K562 (cell line): ENCODE results near the gene NABP2. TPM values are rescaled to one million over a fixed set of nuclear protein-coding genes. Genes with fewer than 3 reads are reported as not detected.
A peak's percentile ranks its signal among the peaks of the same experiment; 100 is the strongest.

Experiments
- ATF2 ChIP-seq: sonication (generic); formaldehyde crosslinking; IDR thresholded peaks from 2 replicates; pipeline ENCODE4 v1.8.1; 2022; ENCODE audit warnings: missing genetic modification reagents
- BCOR ChIP-seq: fragments of 450-650 bp; IDR thresholded peaks from 2 replicates; pipeline ENCODE4 v1.6.1; 2016
- CBX2 ChIP-seq: fragments of 200-600 bp; sonication (generic); IDR thresholded peaks from one replicate; pipeline ENCODE4 v1.6.1; 2012; ENCODE audit warnings: mild to moderate bottlenecking, low read length, inconsistent platforms; ENCODE audit not compliant: insufficient read depth, poor library complexity, severe bottlenecking
- ETS2 ChIP-seq: IDR thresholded peaks from 2 replicates; pipeline ENCODE4 v1.6.1; 2016; ENCODE audit warnings: borderline replicate concordance, missing genetic modification characterization, mild to moderate bottlenecking, moderate library complexity, missing compliant biosample characterization; ENCODE audit not compliant: poor library complexity, severe bottlenecking
- FOXP4 ChIP-seq: sonication (generic); formaldehyde crosslinking; IDR thresholded peaks from 2 replicates; pipeline ENCODE4 v1.8.0; 2022; ENCODE audit warnings: mild to moderate bottlenecking, missing genetic modification reagents, borderline replicate concordance
- HDAC6 ChIP-seq: IDR thresholded peaks from 2 replicates; pipeline ENCODE4 v1.6.1; 2012; ENCODE audit warnings: low read depth, mild to moderate bottlenecking, control low read depth, inconsistent platforms, low read length, moderate library complexity
- HDGF ChIP-seq: fragments of 450-650 bp; IDR thresholded peaks from 2 replicates; pipeline ENCODE4 v1.6.1; 2016
- HMG20A ChIP-seq: fragments of 450-650 bp; formaldehyde crosslinking; conservative IDR thresholded peaks from 2 replicates; pipeline ENCODE4 v1.4.0; 2020; ENCODE audit warnings: mild to moderate bottlenecking, mixed read lengths
- MECOM ChIP-seq: fragments of 250-450 bp; sonication (Bioruptor Pico); IDR thresholded peaks from 2 replicates; pipeline ENCODE4 v1.8.0; 2022; ENCODE audit warnings: inconsistent platforms
- MLX ChIP-seq, 2 experiments: fragments of 450-650 bp in 1 of 2; sonication (generic) in 1 of 2; formaldehyde crosslinking; conservative IDR thresholded peaks; 2 replicates each; pipeline versions ENCODE4 v1.4.0 to v1.8.1; 2020 to 2022; ENCODE audit warnings: mild to moderate bottlenecking in 1 of 2, missing genetic modification reagents in 1 of 2
- NFIX ChIP-seq: fragments of 250-450 bp; sonication (Bioruptor Pico); IDR thresholded peaks from 2 replicates; pipeline ENCODE4 v1.4.0; 2020; ENCODE audit warnings: low read depth, mild to moderate bottlenecking, moderate library complexity
- PPARD ChIP-seq: fragments of 250-450 bp; sonication (Bioruptor Pico); IDR thresholded peaks from 2 replicates; pipeline ENCODE4 v1.8.0; 2022; ENCODE audit warnings: inconsistent platforms, mild to moderate bottlenecking, moderate library complexity
- RBM25 ChIP-seq: fragments of 200-400 bp; formaldehyde crosslinking; IDR thresholded peaks from 2 replicates; pipeline ENCODE4 v1.6.1; 2018; ENCODE audit warnings: low read length, low read depth, moderate library complexity; ENCODE audit not compliant: severe bottlenecking
- TGIF2 ChIP-seq: sonication (generic); formaldehyde crosslinking; IDR thresholded peaks from 2 replicates; pipeline ENCODE4 v1.8.1; 2022; ENCODE audit warnings: mild to moderate bottlenecking, missing genetic modification reagents, moderate library complexity
- WHSC1 ChIP-seq: IDR thresholded peaks from one replicate; pipeline ENCODE4 v1.6.1; 2012; ENCODE audit warnings: low read length, control low read depth, inconsistent platforms
- ZBED1 ChIP-seq: IDR thresholded peaks from 2 replicates; pipeline ENCODE4 v1.6.1; 2014
- ZBTB26 ChIP-seq: fragments of 450-650 bp; formaldehyde crosslinking; IDR thresholded peaks from 2 replicates; pipeline ENCODE4 v1.4.0; 2022; ENCODE audit warnings: missing genetic modification characterization
- polyA plus RNA-seq, 8 experiments: library from polyadenylated mRNA; depleted of rRNA in 4 of 8; stranded (reverse) in 5 of 8; unstranded in 3 of 8; fragments of >200 nt; fragmentation: Nextera tagmentation in 2 of 8; fragmentation: Illumina TruSeq in 1 of 8; extraction: Ambion mirVana in 2 of 8; extraction: Trizol in 1 of 8; gene quantifications; 2 replicates each; pipeline versions ENCODE4 v1.2.1 to v1.2.3, GENCODE V29; 2011 to 2014; ENCODE audit warnings: inconsistent platforms in 1 of 8, missing spikeins in 1 of 8
- total RNA-seq, 7 experiments: library from RNA; depleted of rRNA in 6 of 7; stranded (reverse); fragments of >200 nt in 6 of 7; fragmentation: Illumina TruSeq in 2 of 7; extraction: Trizol in 2 of 7; gene quantifications; 2 replicates each; pipeline versions ENCODE4 v1.2.1 to v1.2.3, GENCODE V29; 2011 to 2021; ENCODE audit warnings: low replicate concordance in 1 of 7
- TF ChIP-seq, protein P1 (sequence below): fragments of 450-650 bp; IDR thresholded peaks from 2 replicates; pipeline ENCODE4 v1.6.1; 2016; ENCODE audit warnings: borderline replicate concordance
- TF ChIP-seq, protein P2 (sequence below): sonication (generic); formaldehyde crosslinking; IDR thresholded peaks from 2 replicates; pipeline ENCODE4 v1.5.0; 2020; ENCODE audit warnings: missing genetic modification reagents

The NABP2 gene
- total and polyA plus RNA-seq, 9 of the 15 experiments (the other 6 are each of a cell fraction or from before 2014, with no cell fraction given) = 11.3 to 60.6 (median 43.5) TPM

DNA sequence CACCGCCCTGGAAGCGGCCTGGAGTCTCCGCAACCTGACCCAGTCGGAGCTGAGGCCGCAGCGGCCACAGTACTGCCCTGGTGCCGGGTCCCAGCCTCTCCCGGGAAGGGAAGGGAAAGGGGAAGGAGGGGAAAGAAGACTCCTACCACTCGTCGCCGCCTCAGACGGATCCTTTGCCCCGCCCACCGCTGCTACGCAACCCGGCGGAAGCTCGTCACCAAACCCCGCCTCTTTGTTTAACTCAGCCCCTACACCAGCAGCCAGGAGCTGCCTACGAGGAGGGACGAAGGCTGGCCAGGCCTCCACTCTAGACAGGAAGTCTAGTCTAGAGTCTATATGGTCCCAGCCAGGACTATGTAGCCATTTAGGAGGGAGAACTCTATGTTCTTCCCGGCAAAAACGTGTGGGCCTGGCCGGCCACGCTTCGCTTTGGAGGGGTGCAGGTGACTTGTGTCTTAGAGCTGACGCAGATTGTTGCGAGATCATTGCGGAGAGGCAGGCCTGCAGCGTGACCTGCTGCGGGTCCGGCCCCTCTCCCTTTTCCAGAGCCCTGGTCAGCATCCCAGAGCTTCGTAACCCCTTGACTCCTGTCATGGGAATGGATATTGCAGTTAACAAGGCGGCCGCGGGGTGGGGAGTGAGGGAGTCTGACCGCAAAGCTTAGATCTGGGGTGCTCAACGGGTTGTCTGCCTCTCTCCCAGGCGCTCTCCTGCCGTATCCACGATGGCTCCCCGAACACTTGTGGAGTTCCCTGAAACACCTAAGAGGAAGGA is 2.2 kb upstream of the NABP2 start, which contains the start of gene RNF41 (continued):
- TF ChIP-seq FOXP4 (CRISPR knock-in tag) = peak; percentile 35; the same call in 1 of the 2 replicates
- 0 out of 2 replicates have a peak, but pooled peaks have one; percentile 12 for TF ChIP-seq HMG20A (CRISPR knock-in tag)
- TF ChIP-seq WHSC1 = no peak
- TF ChIP-seq HDAC6 = no peak
- TF ChIP-seq HDGF = no peak
- no peak for TF ChIP-seq NFIX (CRISPR knock-in tag)
- TF ChIP-seq, protein P1, sequence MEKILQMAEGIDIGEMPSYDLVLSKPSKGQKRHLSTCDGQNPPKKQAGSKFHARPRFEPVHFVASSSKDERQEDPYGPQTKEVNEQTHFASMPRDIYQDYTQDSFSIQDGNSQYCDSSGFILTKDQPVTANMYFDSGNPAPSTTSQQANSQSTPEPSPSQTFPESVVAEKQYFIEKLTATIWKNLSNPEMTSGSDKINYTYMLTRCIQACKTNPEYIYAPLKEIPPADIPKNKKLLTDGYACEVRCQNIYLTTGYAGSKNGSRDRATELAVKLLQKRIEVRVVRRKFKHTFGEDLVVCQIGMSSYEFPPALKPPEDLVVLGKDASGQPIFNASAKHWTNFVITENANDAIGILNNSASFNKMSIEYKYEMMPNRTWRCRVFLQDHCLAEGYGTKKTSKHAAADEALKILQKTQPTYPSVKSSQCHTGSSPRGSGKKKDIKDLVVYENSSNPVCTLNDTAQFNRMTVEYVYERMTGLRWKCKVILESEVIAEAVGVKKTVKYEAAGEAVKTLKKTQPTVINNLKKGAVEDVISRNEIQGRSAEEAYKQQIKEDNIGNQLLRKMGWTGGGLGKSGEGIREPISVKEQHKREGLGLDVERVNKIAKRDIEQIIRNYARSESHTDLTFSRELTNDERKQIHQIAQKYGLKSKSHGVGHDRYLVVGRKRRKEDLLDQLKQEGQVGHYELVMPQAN = 0 out of 2 replicates have a peak, but pooled peaks have one; percentile 64
- TF ChIP-seq TGIF2 (CRISPR knock-in tag) = no peak
- TF ChIP-seq CBX2 = no peak
- TF ChIP-seq BCOR = no peak
- no peak for TF ChIP-seq MECOM (CRISPR knock-in tag)
- TF ChIP-seq, protein P2, sequence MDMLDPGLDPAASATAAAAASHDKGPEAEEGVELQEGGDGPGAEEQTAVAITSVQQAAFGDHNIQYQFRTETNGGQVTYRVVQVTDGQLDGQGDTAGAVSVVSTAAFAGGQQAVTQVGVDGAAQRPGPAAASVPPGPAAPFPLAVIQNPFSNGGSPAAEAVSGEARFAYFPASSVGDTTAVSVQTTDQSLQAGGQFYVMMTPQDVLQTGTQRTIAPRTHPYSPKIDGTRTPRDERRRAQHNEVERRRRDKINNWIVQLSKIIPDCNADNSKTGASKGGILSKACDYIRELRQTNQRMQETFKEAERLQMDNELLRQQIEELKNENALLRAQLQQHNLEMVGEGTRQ (CRISPR knock-in tag) = no peak
- no peak for TF ChIP-seq ATF2
- TF ChIP-seq ZBTB26 (CRISPR knock-in tag) = no peak
- no peak for TF ChIP-seq PPARD (CRISPR knock-in tag)
- TF ChIP-seq MLX (CRISPR knock-in tag; conservative IDR thresholded peaks at IDR 0.05) = no peak
- TF ChIP-seq ETS2 (tag) = no peak
- TF ChIP-seq RBM25 = no peak
- TF ChIP-seq ZBED1 = no peak; the same call in 1 of the 2 replicates
